Loucy (cell line): ENCODE measurements around the gene MAD1L1.

Source experiments
- CTCF ChIP-seq: fragments of 200-600 bp; sonication (generic); conservative IDR thresholded peaks from 2 replicates; pipeline ENCODE4 v1.5.1; 2014; ENCODE audit warnings: mild to moderate bottlenecking, antibody characterized with exemption, low read length
- EZH2phosphoT487 ChIP-seq: fragments of 200-600 bp; IDR thresholded peaks from 2 replicates; pipeline ENCODE4 v1.6.1; 2018; ENCODE audit warnings: antibody characterized with exemption, mild to moderate bottlenecking, moderate library complexity, borderline replicate concordance

- TF ChIP-seq CTCF: no peak
- TF ChIP-seq EZH2phosphoT487: no peak
Observed at GRCh38 chr7:2051707-2052656, 180.8 kb downstream of the MAD1L1 start.
